GM23338 (cell line): ENCODE measurements around the gene ZNF580. TPM values are rescaled to one million over a fixed set of nuclear protein-coding genes. Genes with fewer than 3 reads are reported as not detected.

Experiments
- ATAC-seq: fragments of 200-7000 bp; cut with Tn5 transposase; 3 replicates; pipeline ENCODE4 v1.9.1; 2020
- DNase-seq: peaks from one replicate; pipeline ENCODE4 v3.0.0-alpha.2; 2015; ENCODE audit warnings: low spot score
- H2AFZ ChIP-seq: fragments of 200-600 bp; sonication (generic); 2 replicates; pipeline ENCODE4 v1.8.0; 2016; ENCODE audit warnings: antibody characterized with exemption, mild to moderate bottlenecking, moderate library complexity
- H3F3A ChIP-seq: fragments of 200-600 bp; sonication (generic); replicated peaks from 2 replicates; pipeline ENCODE4 v1.8.0; 2017; ENCODE audit warnings: antibody characterized with exemption, mixed run types, low read depth
- H3K27ac ChIP-seq: fragments of 200-600 bp; sonication (generic); 2 replicates; pipeline ENCODE4 v1.6.1; 2016; ENCODE audit warnings: low read depth
- H3K27me3 ChIP-seq: fragments of 200-600 bp; sonication (generic); 2 replicates; pipeline ENCODE4 v1.8.0; 2016; ENCODE audit warnings: mild to moderate bottlenecking, mixed run types, moderate library complexity; ENCODE audit not compliant: insufficient read depth
- H3K36me3 ChIP-seq: fragments of 200-600 bp; sonication (generic); 2 replicates; pipeline ENCODE4 v1.8.0; 2016; ENCODE audit warnings: mild to moderate bottlenecking; ENCODE audit not compliant: insufficient read depth
- H3K4me1 ChIP-seq: fragments of 200-600 bp; sonication (generic); 2 replicates; pipeline ENCODE4 v1.8.0; 2016; ENCODE audit warnings: mild to moderate bottlenecking, moderate library complexity; ENCODE audit not compliant: insufficient read depth
- H3K4me2 ChIP-seq: fragments of 200-600 bp; sonication (generic); 2 replicates; pipeline ENCODE4 v1.7.1; 2017; ENCODE audit warnings: mixed run types
- H3K4me3 ChIP-seq: fragments of 200-600 bp; sonication (generic); 2 replicates; pipeline ENCODE4 v1.6.1; 2016; ENCODE audit warnings: mixed run types
- H3K79me2 ChIP-seq: fragments of 200-600 bp; sonication (generic); replicated peaks from 2 replicates; pipeline ENCODE4 v1.8.0; 2017; ENCODE audit warnings: mild to moderate bottlenecking; ENCODE audit not compliant: insufficient read depth
- H3K9me2 ChIP-seq: fragments of 200-600 bp; sonication (generic); 2 replicates; pipeline ENCODE4 v1.8.0; 2017; ENCODE audit not compliant: insufficient read depth
- H4K20me1 ChIP-seq: fragments of 200-600 bp; sonication (generic); replicated peaks from 2 replicates; pipeline ENCODE4 v1.8.0; 2017; ENCODE audit warnings: mild to moderate bottlenecking; ENCODE audit not compliant: insufficient read depth
- H3K27ac Mint-ChIP-seq: 2 replicates; pipeline ENCODE4 v1.8.0; 2020; ENCODE audit warnings: inconsistent platforms, mild to moderate bottlenecking, moderate library complexity, mixed read lengths
- H3K27me3 Mint-ChIP-seq: 3 replicates; pipeline ENCODE4 v1.8.0; 2022; ENCODE audit warnings: low read depth, mild to moderate bottlenecking, moderate library complexity, mixed read lengths, inconsistent platforms; ENCODE audit not compliant: insufficient read depth, poor library complexity
- H3K36me3 Mint-ChIP-seq: 3 replicates; pipeline ENCODE4 v1.8.0; 2021; ENCODE audit warnings: low read depth, mild to moderate bottlenecking, inconsistent platforms, moderate library complexity, mixed read lengths
- H3K4me1 Mint-ChIP-seq: 3 replicates; pipeline ENCODE4 v1.8.0; 2020; ENCODE audit warnings: mild to moderate bottlenecking, inconsistent platforms, mixed read lengths
- H3K4me3 Mint-ChIP-seq: 3 replicates; pipeline ENCODE4 v1.8.0; 2021; ENCODE audit warnings: moderate library complexity, mild to moderate bottlenecking, inconsistent platforms, mixed read lengths
- H3K9me3 Mint-ChIP-seq: 3 replicates; pipeline ENCODE4 v1.8.0; 2020; ENCODE audit warnings: moderate library complexity, mild to moderate bottlenecking, inconsistent platforms, mixed read lengths
- CTCF ChIP-seq, 2 experiments: fragments of 200-600 bp in 1 of 2; sonication (generic) in 1 of 2; conservative IDR thresholded peaks; 2 replicates each; pipeline versions ENCODE4 v1.5.1 to v1.6.1; 2016 to 2017; ENCODE audit warnings: antibody characterized with exemption in 2 of 2, low read depth in 2 of 2, mild to moderate bottlenecking in 2 of 2, moderate library complexity in 1 of 2
- ETS1 ChIP-seq: IDR thresholded peaks from 2 replicates; pipeline ENCODE4 v1.6.1; 2016; ENCODE audit warnings: antibody characterized with exemption
- EZH2phosphoT487 ChIP-seq: fragments of 200-600 bp; sonication (generic); IDR thresholded peaks from one replicate; pipeline ENCODE4 v1.8.1; 2018; ENCODE audit warnings: antibody characterized with exemption; ENCODE audit not compliant: unreplicated experiment
- JUNB ChIP-seq: IDR thresholded peaks from one replicate; pipeline ENCODE4 v1.6.1; 2016; ENCODE audit warnings: antibody characterized with exemption; ENCODE audit not compliant: unreplicated experiment
- NANOG ChIP-seq: IDR thresholded peaks from 2 replicates; pipeline ENCODE4 v1.6.1; 2016; ENCODE audit warnings: antibody characterized with exemption, borderline replicate concordance
- POLR2AphosphoS5 ChIP-seq: IDR thresholded peaks from 2 replicates; pipeline ENCODE4 v1.6.1; 2016; ENCODE audit warnings: antibody characterized with exemption, low read depth
- STAT1 ChIP-seq: IDR thresholded peaks from one replicate; pipeline ENCODE4 v1.6.1; 2016; ENCODE audit warnings: antibody characterized with exemption; ENCODE audit not compliant: unreplicated experiment
- ZNF114 ChIP-seq: fragments of 250-450 bp; sonication (Bioruptor Pico); IDR thresholded peaks from 2 replicates; pipeline ENCODE4 v1.5.0; 2020; ENCODE audit warnings: mild to moderate bottlenecking, moderate library complexity
- ZNF331 ChIP-seq: fragments of 250-450 bp; sonication (Bioruptor Pico); IDR thresholded peaks from 2 replicates; pipeline ENCODE4 v1.5.0; 2020; ENCODE audit warnings: low read depth, mild to moderate bottlenecking, moderate library complexity
- ZNF462 ChIP-seq: fragments of 250-450 bp; sonication (Bioruptor Pico); IDR thresholded peaks from 2 replicates; pipeline ENCODE4 v1.5.0; 2020; ENCODE audit warnings: mild to moderate bottlenecking, moderate library complexity
- polyA plus RNA-seq: library from polyadenylated mRNA; unstranded; fragments of >200 nt; fragmentation: Nextera tagmentation; extraction: Ambion mirVana; gene quantifications from 2 replicates; pipeline ENCODE4 v1.2.1, GENCODE V29; 2016
- total RNA-seq: library from RNA; depleted of rRNA; stranded (reverse); fragments of >200 nt; shearing (Covaris generic); gene quantifications from 2 replicates; pipeline ENCODE4 v1.2.3, GENCODE V29; 2014

Gene ZNF580
- total and polyA plus RNA-seq, 2 experiments from 2014 or later: 18.7 to 23.6 TPM

- Histone ChIP-seq H3K4me3 (peak overlapping the region; percentile 84; the same call in 1 of the 2 replicates), H3K36me3 (no peaks in the 10 kb centered on the region), H3K9me2 (no peaks in the 10 kb centered on the region), H3K4me2 (peak overlapping the region; percentile 79; the same call in 1 of the 2 replicates), H3F3A (peaks cover 22% of the 10 kb centered on the region), H3K27ac (peak overlapping the region; percentile 99), H2AFZ (no peak overlapping the region), H3K79me2 (peaks cover 14% of the 10 kb centered on the region), H3K4me1 (peaks cover 22% of the 10 kb centered on the region), H4K20me1 (peaks cover 4% of the 10 kb centered on the region), H3K27me3 (no peaks in the 10 kb centered on the region)
- Mint-ChIP-seq H3K9me3 (peaks cover 6% of the 10 kb centered on the region), H3K4me1 (peaks cover 35% of the 10 kb centered on the region), H3K36me3 (peaks cover 16% of the 10 kb centered on the region), H3K4me3 (peak overlapping the region; percentile 54), H3K27me3 (peaks cover 39% of the 10 kb centered on the region), H3K27ac (peak overlapping the region; percentile 87)
- ATAC-seq (peak; percentile 7), DNase-seq (peak; percentile 93)
- TF ChIP-seq ETS1 (no peak), POLR2AphosphoS5 (peak; percentile 45; the same call in 1 of the 2 replicates)
These were observed 37.1 kb upstream of the ZNF580 start for GRCh38 chr19:55603581-55604292.

GRCh38 chr19:55605207-55605636 is 35.6 kb upstream of the ZNF580 start:
- peaks cover 14% of the 10 kb centered on the region for H3K79me2 ChIP-seq
- H3F3A ChIP-seq: peaks cover 22% of the 10 kb centered on the region
- ATAC-seq (peak; percentile 48), DNase-seq (peak; percentile 96)
- Mint-ChIP-seq H3K9me3 (peaks cover 6% of the 10 kb centered on the region), H3K27me3 (peaks cover 36% of the 10 kb centered on the region), H3K4me3 (peak overlapping the region; percentile 82), H3K36me3 (peaks cover 24% of the 10 kb centered on the region), H3K27ac (peak overlapping the region; percentile 98), H3K4me1 (peaks cover 34% of the 10 kb centered on the region)
- no peaks in the 10 kb centered on the region for H3K9me2 ChIP-seq
- peak overlapping the region; percentile 87; the same call in 1 of the 2 replicates for H3K4me2 ChIP-seq
- peaks cover 22% of the 10 kb centered on the region for H3K4me1 ChIP-seq
- peaks cover 18% of the 10 kb centered on the region for H4K20me1 ChIP-seq
- H3K36me3 ChIP-seq: peaks cover 5% of the 10 kb centered on the region; the same call in 1 of the 2 replicates
- H3K27ac ChIP-seq: peak overlapping the region; percentile 99
- H2AFZ ChIP-seq: no peak overlapping the region
- no peaks in the 10 kb centered on the region for H3K27me3 ChIP-seq
- H3K4me3 ChIP-seq: peak overlapping the region; percentile 84
- TF ChIP-seq POLR2AphosphoS5 (peak; percentile 29; the same call in 1 of the 2 replicates), ZNF331 (CRISPR knock-in tag) (no peak), EZH2phosphoT487 (no peak), ETS1 (peak; percentile 55; the same call in 1 of the 2 replicates), ZNF114 (no peak), NANOG (no peak), JUNB (no peak), ZNF462 (CRISPR knock-in tag) (no peak), CTCF (conservative IDR thresholded peaks at IDR 0.05; ENCODE audit: low read depth in 2 of 2) (no peak), STAT1 (no peak)
